Measurements from ENCODE around the gene COTL1.

The COTL1 gene

GRCh38 chr16:84543253-84543652 lies 74.6 kb downstream of the COTL1 start:
- no peak for TF ChIP-seq CTCF (IDR thresholded peaks at IDR 0.05; ENCODE audit: low read depth, low read length, missing control alignments)
- DNase-seq (ENCODE audit: extremely low read depth, low read depth) = no peak
- no peak overlapping the region for H3K4me3 ChIP-seq (replicated peaks; ENCODE audit: low read depth, low read length)

- TF ChIP-seq CTCF (IDR thresholded peaks at IDR 0.05; ENCODE audit: low read depth, low read length, missing control alignments) = no peak
- no peak overlapping the region for H3K4me3 ChIP-seq (replicated peaks; ENCODE audit: low read depth, low read length)
- no peak for DNase-seq (ENCODE audit: extremely low read depth, low read depth)
These were observed 75.7 kb downstream of the COTL1 start for GRCh38 chr16:84541999-84542817.

- no peak for TF ChIP-seq CTCF (IDR thresholded peaks at IDR 0.05; ENCODE audit: low read depth, low read length, missing control alignments)
- H3K4me3 ChIP-seq (replicated peaks; ENCODE audit: low read depth, low read length) = no peak overlapping the region
- DNase-seq (ENCODE audit: extremely low read depth, low read depth) = no peak
These were observed 77.7 kb downstream of the COTL1 start for GRCh38 chr16:84540194-84540593.

- DNase-seq (ENCODE audit: extremely low read depth, low read depth) = no peak
- no peak for TF ChIP-seq CTCF (IDR thresholded peaks at IDR 0.05; ENCODE audit: low read depth, low read length, missing control alignments)
- no peak overlapping the region for H3K4me3 ChIP-seq (replicated peaks; ENCODE audit: low read depth, low read length)
These were observed 79.5 kb downstream of the COTL1 start for GRCh38 chr16:84538222-84538840.

GRCh38 chr16:84537491-84538151 lies 80.3 kb downstream of the COTL1 start:
- H3K4me3 ChIP-seq (replicated peaks; ENCODE audit: low read depth, low read length) = no peak overlapping the region
- no peak for TF ChIP-seq CTCF (IDR thresholded peaks at IDR 0.05; ENCODE audit: low read depth, low read length, missing control alignments)
- DNase-seq (ENCODE audit: extremely low read depth, low read depth) = no peak

GRCh38 chr16:84535851-84536250 lies 82.0 kb downstream of the COTL1 start:
- no peak for TF ChIP-seq CTCF (IDR thresholded peaks at IDR 0.05; ENCODE audit: low read depth, low read length, missing control alignments)
- H3K4me3 ChIP-seq (replicated peaks; ENCODE audit: low read depth, low read length) = no peak overlapping the region
- no peak for DNase-seq (ENCODE audit: extremely low read depth, low read depth)

Measured in HFF-Myc (cell line).